Prostate gland (tissue), 2 donors: Measurements from ENCODE around the gene CABP2.

Experiments used
- POLR2AphosphoS5 ChIP-seq: sonication (generic); formaldehyde crosslinking; IDR thresholded peaks from one replicate; pipeline ENCODE4 v1.6.1; 2017; ENCODE audit warnings: antibody characterized with exemption
- TF ChIP-seq, protein P1 (sequence below), 4 experiments: fragments of 200-600 bp in 2 of 4; fragments of 450-650 bp in 2 of 4; sonication (generic) in 2 of 4; IDR thresholded peaks; 1 replicate in 3 of 4; 2 replicates in 1 of 4; pipeline ENCODE4 v1.5.1; 2016 to 2019; ENCODE audit warnings: antibody characterized with exemption in 4 of 4, mild to moderate bottlenecking in 2 of 4, moderate library complexity in 2 of 4

DNA sequence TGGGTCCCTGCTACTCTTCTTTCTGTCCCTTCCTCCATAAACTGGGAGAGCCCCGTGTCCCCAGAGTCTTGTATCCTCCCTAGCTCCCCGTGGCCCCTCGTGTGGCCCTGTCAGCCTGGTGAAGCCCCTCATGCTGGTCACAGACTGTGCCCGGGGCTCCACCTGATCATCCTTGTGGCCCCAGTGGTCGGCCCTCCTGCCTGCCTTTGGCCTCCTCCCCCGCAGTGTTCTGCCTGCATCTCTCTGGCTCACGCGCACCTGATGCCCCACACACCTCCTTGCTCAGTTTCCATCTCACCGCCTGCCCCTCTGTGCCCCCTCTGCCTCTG, 1.2 kb upstream of the CABP2 start:
- TF ChIP-seq, protein P1, sequence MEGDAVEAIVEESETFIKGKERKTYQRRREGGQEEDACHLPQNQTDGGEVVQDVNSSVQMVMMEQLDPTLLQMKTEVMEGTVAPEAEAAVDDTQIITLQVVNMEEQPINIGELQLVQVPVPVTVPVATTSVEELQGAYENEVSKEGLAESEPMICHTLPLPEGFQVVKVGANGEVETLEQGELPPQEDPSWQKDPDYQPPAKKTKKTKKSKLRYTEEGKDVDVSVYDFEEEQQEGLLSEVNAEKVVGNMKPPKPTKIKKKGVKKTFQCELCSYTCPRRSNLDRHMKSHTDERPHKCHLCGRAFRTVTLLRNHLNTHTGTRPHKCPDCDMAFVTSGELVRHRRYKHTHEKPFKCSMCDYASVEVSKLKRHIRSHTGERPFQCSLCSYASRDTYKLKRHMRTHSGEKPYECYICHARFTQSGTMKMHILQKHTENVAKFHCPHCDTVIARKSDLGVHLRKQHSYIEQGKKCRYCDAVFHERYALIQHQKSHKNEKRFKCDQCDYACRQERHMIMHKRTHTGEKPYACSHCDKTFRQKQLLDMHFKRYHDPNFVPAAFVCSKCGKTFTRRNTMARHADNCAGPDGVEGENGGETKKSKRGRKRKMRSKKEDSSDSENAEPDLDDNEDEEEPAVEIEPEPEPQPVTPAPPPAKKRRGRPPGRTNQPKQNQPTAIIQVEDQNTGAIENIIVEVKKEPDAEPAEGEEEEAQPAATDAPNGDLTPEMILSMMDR (IDR thresholded peaks at IDR 0.05), result no peak
- TF ChIP-seq POLR2AphosphoS5, result no peak
